ENCODE data around the gene TSEN54. TPM values are rescaled to one million over a fixed set of nuclear protein-coding genes. Genes with fewer than 3 reads are reported as not detected.

The TSEN54 gene
- total RNA-seq, 4 donors from 2014 or later: 36.6 to 105 (median 61.2) TPM

- Histone ChIP-seq H3K27ac (no peak overlapping the region), H3K36me3 (peaks cover 0 to 24% (median 0%) of the 10 kb centered on the region in 4 donors), H3K4me1 (peaks cover 0 to 1% (median under 1%) of the 10 kb centered on the region in 4 donors), H3K4me3 (no peak overlapping the region), H3K27me3 (no peaks in the 10 kb centered on the region), H3K9me3 (no peaks in the 10 kb centered on the region)
- TF ChIP-seq POLR2A (IDR thresholded peaks at IDR 0.05): no peak
- intact Hi-C loops (cut with DNase I; ENCODE audit: low total_unique reads): no loop called here
- no peak for DNase-seq
- 96% methylated on average over 25 of the region's 28 CpGs; no CpG with 5 or more reads in 1 of the 2 donors for WGBS, 2 donors (ENCODE audit: low coverage in 1 of 2)
- in situ Hi-C loops (cut with MboI; ENCODE audit: low pct_ligation_motif_present in 1 of 4, low pct_unique_long_range_greater_than_20kb in 1 of 4, low sequenced_read_pairs in 3 of 4): no loop called here
These were observed 46.9 kb downstream of the TSEN54 start for GRCh38 chr17:75563063-75563758.

DNA sequence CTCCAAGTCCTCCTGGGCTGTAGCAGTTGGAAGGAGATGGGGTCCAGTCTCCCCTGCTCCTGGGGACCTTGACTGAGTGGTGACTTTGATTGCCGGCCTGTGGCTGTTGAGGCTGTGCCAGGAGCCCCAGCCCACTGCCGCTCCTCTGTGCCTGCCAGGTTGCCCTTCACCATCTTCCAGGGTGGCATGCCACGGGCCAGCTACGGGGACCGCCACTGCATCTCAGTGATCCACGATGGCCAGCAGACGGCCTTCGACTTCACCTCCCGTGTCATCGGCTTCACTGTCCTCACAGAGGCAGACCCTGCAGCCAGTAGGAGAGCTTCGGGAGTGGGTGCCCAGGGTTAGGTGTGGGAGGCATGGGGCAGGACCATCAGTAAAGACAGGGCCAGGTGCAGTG is 47.9 kb downstream of the TSEN54 start:
- Histone ChIP-seq H3K9me3 (no peaks in the 10 kb centered on the region), H3K27me3 (no peaks in the 10 kb centered on the region), H3K27ac (no peak overlapping the region), H3K36me3 (peaks cover 0 to 24% (median 0%) of the 10 kb centered on the region in 4 donors), H3K4me1 (no peaks in the 10 kb centered on the region), H3K4me3 (no peak overlapping the region)
- TF ChIP-seq EP300 (IDR thresholded peaks at IDR 0.05; ENCODE audit: low read depth) (no peak), POLR2AphosphoS5 (IDR thresholded peaks at IDR 0.05) (no peak)
- TF ChIP-seq, protein P1, sequence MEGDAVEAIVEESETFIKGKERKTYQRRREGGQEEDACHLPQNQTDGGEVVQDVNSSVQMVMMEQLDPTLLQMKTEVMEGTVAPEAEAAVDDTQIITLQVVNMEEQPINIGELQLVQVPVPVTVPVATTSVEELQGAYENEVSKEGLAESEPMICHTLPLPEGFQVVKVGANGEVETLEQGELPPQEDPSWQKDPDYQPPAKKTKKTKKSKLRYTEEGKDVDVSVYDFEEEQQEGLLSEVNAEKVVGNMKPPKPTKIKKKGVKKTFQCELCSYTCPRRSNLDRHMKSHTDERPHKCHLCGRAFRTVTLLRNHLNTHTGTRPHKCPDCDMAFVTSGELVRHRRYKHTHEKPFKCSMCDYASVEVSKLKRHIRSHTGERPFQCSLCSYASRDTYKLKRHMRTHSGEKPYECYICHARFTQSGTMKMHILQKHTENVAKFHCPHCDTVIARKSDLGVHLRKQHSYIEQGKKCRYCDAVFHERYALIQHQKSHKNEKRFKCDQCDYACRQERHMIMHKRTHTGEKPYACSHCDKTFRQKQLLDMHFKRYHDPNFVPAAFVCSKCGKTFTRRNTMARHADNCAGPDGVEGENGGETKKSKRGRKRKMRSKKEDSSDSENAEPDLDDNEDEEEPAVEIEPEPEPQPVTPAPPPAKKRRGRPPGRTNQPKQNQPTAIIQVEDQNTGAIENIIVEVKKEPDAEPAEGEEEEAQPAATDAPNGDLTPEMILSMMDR (IDR thresholded peaks at IDR 0.05): no peak
- intact Hi-C loops (cut with DNase I; ENCODE audit: low total_unique reads): no loop called here
- DNase-seq: no peak
- in situ Hi-C loops (cut with MboI; ENCODE audit: low pct_ligation_motif_present in 1 of 4, low pct_unique_long_range_greater_than_20kb in 1 of 4, low sequenced_read_pairs in 3 of 4): no loop called here
- WGBS, 2 donors (ENCODE audit: low coverage in 1 of 2): 95% methylated on average over 11 of the region's 11 CpGs; no CpG with 5 or more reads in 1 of the 2 donors

GRCh38 chr17:75565066-75565465 is 48.7 kb downstream of the TSEN54 start:
- DNase-seq: no peak
- no peak overlapping the region for H3K4me3 ChIP-seq
- H3K4me1 ChIP-seq: no peaks in the 10 kb centered on the region
- no peak overlapping the region for H3K27ac ChIP-seq
- H3K9me3 ChIP-seq: no peaks in the 10 kb centered on the region
- intact Hi-C loops (cut with DNase I; ENCODE audit: low total_unique reads): no loop called here
- H3K27me3 ChIP-seq: no peaks in the 10 kb centered on the region
- WGBS, 2 donors (ENCODE audit: low coverage in 1 of 2): 75 to 85% methylated on average over 2 to 7 of the region's 7 CpGs
- TF ChIP-seq POLR2A (IDR thresholded peaks at IDR 0.05) (no peak), EP300 (IDR thresholded peaks at IDR 0.05; ENCODE audit: low read depth) (no peak), POLR2AphosphoS5 (IDR thresholded peaks at IDR 0.05) (no peak)
- TF ChIP-seq, protein P1 (IDR thresholded peaks at IDR 0.05): no peak
- in situ Hi-C loops (cut with MboI; ENCODE audit: low pct_ligation_motif_present in 1 of 4, low pct_unique_long_range_greater_than_20kb in 1 of 4, low sequenced_read_pairs in 3 of 4): no loop called here
- H3K36me3 ChIP-seq: peaks cover 0 to 26% (median 0%) of the 10 kb centered on the region in 4 donors

- Histone ChIP-seq H3K27me3 (no peaks in the 10 kb centered on the region), H3K27ac (no peak overlapping the region), H3K36me3 (peaks cover 0 to 31% (median 0%) of the 10 kb centered on the region in 4 donors), H3K4me3 (no peak overlapping the region), H3K4me1 (no peaks in the 10 kb centered on the region), H3K9me3 (no peaks in the 10 kb centered on the region)
- no peak for DNase-seq
- intact Hi-C loops (cut with DNase I; ENCODE audit: low total_unique reads): no loop called here
- WGBS, 2 donors (ENCODE audit: low coverage in 1 of 2): 90% methylated on average over 6 of the region's 6 CpGs; no CpG with 5 or more reads in 1 of the 2 donors
- no peak for TF ChIP-seq POLR2AphosphoS5 (IDR thresholded peaks at IDR 0.05)
- TF ChIP-seq POLR2A (IDR thresholded peaks at IDR 0.05): no peak
- TF ChIP-seq, protein P1 (IDR thresholded peaks at IDR 0.05): no peak
- no peak for TF ChIP-seq EP300 (IDR thresholded peaks at IDR 0.05; ENCODE audit: low read depth)
- in situ Hi-C loops (cut with MboI; ENCODE audit: low pct_ligation_motif_present in 1 of 4, low pct_unique_long_range_greater_than_20kb in 1 of 4, low sequenced_read_pairs in 3 of 4): no loop called here
These were observed 49.3 kb downstream of the TSEN54 start for GRCh38 chr17:75565618-75566017.

Measured in transverse colon (tissue), 4 donors.